Stimulated activated CD4-positive, alpha-beta T cell treated with anti-CD3 and anti-CD28 coated beads, TNF-alpha, amount 100 ng/mL, for 24 hours (primary cell): ENCODE measurements around the gene SEC24B.
"Not testable (repeated sequence)": the region's sequence is repeated elsewhere in the genome, so short reads cannot be mapped to it uniquely, and the experiment has no call there.

Experiments used
- DNase-seq, 3 experiments: peaks; one replicate each; pipeline ENCODE4 v3.0.0-alpha.2; 2020; ENCODE audit warnings: low read depth in 3 of 3

Gene SEC24B

GRCh38 chr4:109506890-109507289 lies 73.3 kb downstream of the SEC24B start:
- DNase-seq = no peak

DNA sequence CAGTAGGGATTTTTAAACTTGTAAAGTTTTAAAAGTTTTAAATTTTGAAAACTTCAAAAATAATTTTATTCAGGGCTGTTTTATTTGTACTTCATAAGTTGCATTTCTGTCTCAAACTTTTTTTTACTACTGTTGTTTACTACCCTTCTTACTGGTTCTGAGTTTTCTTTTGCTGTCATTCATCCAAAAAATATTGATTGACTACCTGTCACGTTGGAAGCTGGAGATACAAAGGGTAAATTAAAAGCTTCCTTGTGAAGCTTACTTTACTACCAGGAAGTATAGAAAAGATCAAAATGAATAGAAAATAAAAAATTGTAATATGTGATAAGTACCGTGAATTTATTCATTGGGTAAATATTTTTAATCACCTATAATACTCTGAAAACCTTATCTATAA lies 77.1 kb downstream of the SEC24B start:
- DNase-seq = no peak

DNA sequence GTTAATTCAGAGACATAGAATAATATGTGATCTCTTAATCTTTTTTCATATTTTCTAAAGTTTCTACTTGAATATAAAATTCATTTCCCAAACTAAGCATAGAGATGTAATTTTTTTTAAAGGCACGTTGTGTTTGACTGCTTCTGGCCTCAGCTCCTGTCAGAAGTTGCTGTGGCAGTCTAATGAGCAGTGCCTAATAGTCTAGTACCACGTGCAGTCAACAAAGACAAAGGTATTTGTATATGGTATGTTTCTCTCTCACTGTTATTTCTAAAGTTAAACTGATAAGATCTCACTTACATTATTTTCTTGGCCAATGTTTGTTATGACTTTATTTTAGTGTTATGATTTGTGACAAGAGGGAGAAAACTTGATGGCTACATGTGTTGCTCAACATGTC lies 77.8 kb downstream of the SEC24B start:
- DNase-seq = no peak

DNA sequence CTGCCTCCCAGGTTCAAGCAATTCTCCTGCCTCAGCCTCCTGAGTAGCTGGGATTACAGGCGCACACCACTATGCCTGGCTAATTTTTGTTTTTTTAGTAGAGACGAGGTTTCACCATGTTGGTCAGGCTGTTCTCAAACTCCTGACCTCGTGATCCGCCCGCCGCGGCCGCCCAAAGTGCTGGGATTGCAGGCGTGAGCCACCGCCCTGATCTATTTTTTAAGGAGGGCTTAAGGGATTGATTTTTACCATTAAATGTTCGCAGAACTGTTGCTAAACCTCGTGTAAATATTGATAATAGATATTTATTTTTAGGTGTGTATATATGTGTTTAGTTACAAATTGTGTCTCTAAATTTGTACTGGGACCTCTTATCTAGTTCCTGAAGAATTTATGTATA lies 79.8 kb downstream of the SEC24B start:
- DNase-seq = not testable (repeated sequence)

DNA sequence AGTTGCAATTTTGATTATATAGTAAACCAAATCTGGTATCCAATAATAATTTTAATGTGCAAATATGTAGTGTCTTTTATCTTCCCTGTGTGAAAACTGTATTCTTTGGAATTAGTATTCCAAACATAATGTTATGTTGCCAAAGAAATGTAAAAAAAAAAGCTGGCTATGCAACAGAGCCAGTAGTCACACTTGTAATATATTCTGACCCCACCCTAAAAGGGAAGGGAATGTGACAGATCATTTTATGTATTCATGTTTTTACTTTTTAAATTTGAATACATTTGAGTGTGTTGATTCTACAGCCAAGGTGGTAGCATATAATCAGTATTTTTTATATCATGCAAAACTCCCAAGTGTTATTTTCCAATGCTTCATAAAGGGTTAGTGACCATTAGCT lies 98.6 kb downstream of the SEC24B start:
- DNase-seq = no peak

DNA sequence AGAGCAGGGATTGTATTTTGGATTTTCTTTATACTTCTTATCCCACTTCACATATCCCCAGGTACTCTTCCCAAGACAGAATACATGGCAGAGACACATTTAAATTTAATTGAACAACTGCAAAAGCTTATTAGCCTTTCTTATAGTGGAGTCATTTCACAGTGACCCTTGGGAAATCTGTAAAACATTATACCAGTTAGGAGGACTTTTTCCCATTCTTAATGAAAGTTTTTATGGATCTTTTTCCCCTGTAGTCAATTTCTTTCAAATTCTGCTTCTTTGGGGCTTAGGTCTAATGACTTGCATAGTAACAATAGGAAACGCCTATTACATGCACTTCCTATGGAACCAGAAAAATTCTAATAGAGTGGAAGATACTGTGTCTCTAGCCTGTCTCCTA lies 111.8 kb downstream of the SEC24B start:
- no peak for DNase-seq

- DNase-seq = no peak
These were observed 113.8 kb downstream of the SEC24B start for GRCh38 chr4:109547394-109547793.

DNA sequence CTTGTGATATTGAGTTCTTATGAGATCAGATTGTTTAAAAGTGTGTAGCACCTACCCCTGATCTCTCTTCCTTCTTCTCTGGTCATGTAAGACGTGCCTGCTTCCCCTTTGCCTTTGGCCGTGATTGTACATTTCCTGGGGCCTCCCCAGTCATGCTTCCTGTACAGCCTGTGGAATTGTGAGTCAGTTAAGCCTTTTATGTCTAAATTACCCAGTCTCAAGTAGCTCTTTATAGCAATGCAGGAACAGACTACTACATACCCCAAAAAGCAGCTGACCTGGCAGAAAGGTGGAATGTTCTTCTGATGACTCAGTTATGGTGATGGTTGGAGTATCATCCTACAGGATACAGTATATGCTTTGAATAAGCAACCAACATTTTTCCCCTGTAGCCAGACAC lies 115.0 kb downstream of the SEC24B start:
- peak in 1 of 3 experiments; percentile 24 for DNase-seq

DNA sequence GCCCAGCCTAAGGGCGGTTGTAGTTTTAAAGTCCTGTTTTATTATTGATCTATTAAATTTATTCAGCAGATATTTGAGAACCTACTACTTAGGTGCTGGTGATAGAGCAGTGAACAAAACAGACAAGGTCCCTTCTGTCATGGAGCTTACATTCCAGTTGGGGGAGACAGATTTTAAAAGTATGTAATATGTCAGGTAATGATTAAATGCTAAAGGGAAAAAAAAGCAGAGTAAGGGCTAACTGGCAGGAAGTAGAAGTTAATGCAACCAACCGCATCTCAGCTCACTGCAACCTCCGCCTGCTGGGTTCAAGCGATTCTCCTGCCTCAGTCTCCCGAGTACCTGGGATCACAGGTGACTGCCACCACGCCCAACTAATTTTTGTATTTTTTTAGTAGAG lies 118.6 kb downstream of the SEC24B start:
- no peak for DNase-seq

DNA sequence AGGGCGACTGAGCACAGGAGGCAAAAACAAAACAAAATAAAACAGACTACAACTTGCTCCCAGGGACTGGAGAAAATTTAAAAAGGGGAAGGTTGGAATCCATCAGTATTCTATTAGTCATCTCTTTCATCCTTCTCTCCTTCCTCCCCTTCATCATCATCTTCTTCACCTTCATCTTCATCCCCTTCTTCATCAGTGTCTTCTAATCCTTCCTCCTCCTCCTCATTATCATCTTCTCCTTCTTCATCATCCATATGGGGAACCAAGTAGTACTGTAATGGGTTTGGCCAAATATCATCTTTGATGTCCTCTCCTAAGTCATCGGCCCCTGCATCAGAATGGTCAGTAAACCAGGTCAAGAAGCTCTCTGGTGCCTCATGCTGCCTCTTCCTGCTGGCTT lies 119.5 kb downstream of the SEC24B start:
- DNase-seq = no peak

GRCh38 chr4:109554971-109555370 lies 121.4 kb downstream of the SEC24B start:
- DNase-seq = no peak

DNA sequence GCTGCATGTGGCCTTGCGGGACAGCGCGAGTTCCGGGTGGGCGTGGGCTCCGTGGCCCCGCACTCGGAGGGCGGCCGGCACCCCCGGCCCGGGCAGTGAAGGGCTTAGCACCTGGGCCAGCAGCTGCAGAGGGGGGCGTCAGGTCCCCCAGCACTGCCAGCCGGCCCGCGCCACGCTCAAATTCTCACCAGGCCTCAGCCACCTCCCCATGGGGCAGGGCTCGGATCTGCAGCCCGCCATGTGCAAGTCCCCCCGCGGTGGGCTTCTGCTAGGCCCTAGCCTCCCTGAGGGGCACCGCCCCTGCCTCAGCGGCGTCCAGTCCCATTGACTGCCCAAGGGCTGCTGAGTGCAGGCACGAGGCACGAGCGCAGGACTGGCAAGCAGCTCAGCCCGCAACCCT lies 123.8 kb downstream of the SEC24B start:
- DNase-seq = no peak

DNA sequence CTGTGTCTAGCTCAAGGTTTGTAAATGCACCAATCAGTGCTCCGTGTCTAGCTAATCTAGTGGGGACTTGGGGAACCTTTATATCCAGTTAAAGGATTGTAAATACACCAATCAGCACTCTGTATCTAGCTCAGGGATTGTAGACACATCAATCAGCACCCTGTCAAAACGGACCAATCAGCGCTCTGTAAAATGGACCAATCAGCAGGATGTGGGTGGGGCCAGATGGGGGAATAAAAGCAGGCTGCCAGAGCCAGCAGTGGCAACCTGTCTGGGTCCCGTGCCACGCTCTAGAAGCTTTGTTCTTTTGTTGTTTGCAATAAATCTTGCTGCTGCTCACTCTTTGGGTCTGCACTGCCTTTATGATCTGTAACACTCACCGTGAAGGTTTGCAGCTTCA lies 124.5 kb downstream of the SEC24B start:
- peak in 1 of 3 experiments; percentile 19 for DNase-seq

DNA sequence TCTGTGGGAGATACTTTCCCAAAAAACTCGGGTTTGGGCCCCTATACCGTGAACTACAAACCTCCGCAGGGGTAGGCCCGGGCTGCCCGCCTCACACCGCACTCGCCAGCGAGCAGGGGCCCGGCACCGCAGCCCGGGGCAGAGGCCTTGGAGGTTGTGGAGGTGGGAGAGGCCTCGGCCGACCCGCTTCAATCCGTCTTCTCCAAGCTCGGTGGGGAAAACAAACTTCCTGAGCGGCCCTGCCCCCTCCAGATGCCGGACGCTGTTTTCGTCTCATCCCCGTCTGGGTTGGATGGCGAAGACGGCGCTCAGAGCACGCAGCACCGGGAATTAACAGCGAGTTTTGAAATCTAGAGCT lies 126.0 kb downstream of the SEC24B start:
- peak; percentile 11 to 32 (median 21) for DNase-seq

DNA sequence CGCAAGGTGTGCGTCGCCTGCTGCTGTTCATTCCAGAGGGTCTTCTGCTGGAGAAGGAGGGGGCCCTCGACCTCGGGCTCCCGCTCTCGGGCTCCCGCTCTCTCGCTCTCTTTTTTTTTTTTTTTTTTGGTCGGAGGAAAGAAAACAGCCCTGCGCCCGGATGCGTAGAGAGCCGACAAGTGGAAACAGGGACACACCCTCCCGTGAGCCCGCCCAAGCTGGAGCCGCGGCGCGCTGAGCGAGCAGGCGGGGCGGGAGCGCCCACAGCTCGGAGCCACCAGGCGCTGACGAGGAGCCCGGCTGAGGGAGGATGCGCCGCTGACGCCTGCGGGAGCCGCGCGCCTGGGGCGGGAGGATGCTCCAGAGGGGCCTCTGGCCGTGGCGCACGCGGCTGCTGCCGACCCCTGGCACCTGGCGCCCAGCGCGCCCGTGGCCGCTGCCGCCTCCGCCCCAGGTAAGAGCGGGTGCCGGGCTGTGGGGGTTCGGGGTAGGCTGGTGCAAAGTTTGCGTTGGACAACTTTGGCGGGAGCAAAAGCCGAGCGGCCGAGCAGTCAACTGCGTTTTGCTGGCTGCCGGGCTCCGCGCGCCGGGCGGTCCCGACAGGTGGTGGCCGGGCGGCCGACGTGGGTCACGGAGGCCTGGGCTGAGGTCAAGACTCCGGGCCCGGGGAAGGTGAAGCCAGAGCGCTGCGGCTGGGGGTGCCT lies 126.5 kb downstream of the SEC24B start, which contains the start of gene MCUB:
Gene MCUB (plus strand): TSS at position 264 of the 704 bp plus-strand sequence. CDS start 92 bp downstream, at position 356.
- peak; percentile 78 to 91 (median 79) for DNase-seq

- DNase-seq = peak; percentile 28 to 53 (median 41)
These were observed 127.3 kb downstream of the SEC24B start for GRCh38 chr4:109560687-109561461.

- DNase-seq = no peak
These were observed 129.0 kb downstream of the SEC24B start for GRCh38 chr4:109562457-109563239.

DNA sequence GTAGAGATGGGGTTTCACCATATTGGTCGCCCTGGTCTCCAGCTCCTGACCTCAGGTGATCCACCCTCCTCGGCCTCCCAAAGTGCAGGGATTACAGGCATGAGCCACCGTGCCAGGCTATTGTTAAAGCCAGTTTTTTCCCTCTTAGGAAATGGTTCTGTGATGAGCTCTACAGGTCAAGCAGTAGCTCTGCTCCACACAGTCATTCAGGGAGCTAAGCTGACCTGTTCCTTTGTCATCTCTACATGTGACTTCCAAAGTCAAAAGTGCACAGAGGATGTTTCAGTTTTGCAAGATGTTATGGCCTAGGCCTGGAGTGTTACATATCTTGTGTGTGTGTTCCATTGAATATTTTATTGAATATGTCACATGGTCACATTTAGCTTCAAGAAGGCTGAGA lies 137.9 kb downstream of the SEC24B start:
- no peak for DNase-seq

DNA sequence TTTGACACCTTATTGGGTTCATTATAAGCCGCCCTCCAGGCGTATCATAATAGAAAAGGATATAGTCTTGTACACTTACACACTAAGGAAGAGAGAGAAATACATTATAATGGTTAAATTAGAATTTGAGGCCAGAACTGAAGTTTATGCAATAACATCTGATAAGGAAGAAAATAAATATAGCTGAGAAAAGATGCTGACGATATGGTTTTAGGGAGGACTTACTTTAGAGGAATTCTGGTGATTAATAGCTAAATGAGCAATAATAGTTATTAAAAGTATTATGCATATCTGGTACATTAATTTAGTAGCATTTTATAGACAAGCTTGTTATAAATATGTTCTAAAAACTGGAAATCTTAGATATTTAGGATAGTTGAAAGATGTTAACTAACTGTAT lies 138.5 kb downstream of the SEC24B start:
- DNase-seq = no peak

DNA sequence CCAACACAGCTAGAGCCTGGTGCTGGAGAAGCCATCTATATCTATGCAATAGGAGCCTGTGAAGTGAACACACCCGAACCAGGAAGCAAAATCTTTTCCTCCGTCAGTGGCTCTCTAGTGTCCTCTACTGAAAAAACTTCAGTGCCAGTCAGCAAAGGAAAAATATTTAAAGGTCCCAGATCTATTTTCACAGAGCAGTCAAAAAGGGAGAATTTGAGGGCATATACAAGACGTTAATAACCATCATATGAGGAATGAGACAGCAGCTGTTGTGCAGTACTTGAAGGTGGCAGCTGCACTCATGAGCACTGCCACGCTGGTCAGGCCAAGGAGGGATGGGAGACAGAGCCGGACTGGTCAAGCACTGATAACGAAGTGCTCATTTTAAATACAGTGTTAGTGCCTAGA lies 140.8 kb downstream of the SEC24B start:
- no peak for DNase-seq

- no peak for DNase-seq
These were observed 141.6 kb downstream of the SEC24B start for GRCh38 chr4:109574931-109575804.
